Right forelimb (tissue), 1 donor: ENCODE data around the gene SPATA25.
"Not testable (repeated sequence)": the region's sequence is repeated elsewhere in the genome, so short reads cannot be mapped to it uniquely, and the experiment has no call there.

Experiments used
- DNase-seq: peaks from one replicate; pipeline ENCODE4 v3.0.0-alpha.2; 2018

SPATA25 gene

GRCh38 chr20:45892049-45892825 lies 4.8 kb upstream of the SPATA25 start:
- no peak for DNase-seq

- peak; percentile 96 for DNase-seq
These were observed 3.9 kb upstream of the SPATA25 start, which contains the start of the genes CTSA and NEURL2 for GRCh38 chr20:45890985-45891983. TSS of gene CTSA (plus strand) at chr20:45891335. CDS start at chr20:45891569, 234 bp downstream. TSS of gene NEURL2 (minus strand) at chr20:45891208. CDS start at chr20:45890991, 217 bp downstream.

- peak; percentile 87 for DNase-seq
These were observed 2.9 kb upstream of the SPATA25 start for GRCh38 chr20:45890077-45890984.

- no peak for DNase-seq
These were observed 1.3 kb upstream of the SPATA25 start for GRCh38 chr20:45888681-45889080.

GRCh38 chr20:45886590-45887345 lies 654 bp downstream of the SPATA25 start:
- DNase-seq = no peak

- no peak for DNase-seq
These were observed 4.3 kb downstream of the SPATA25 start for GRCh38 chr20:45883100-45883469.

GRCh38 chr20:45882469-45883099 lies 4.8 kb downstream of the SPATA25 start:
- no peak for DNase-seq

- DNase-seq = peak; percentile 100
These were observed 6.2 kb downstream of the SPATA25 start, which contains the start of gene ZSWIM1 for GRCh38 chr20:45880988-45881788. TSS of gene ZSWIM1 (plus strand) at chr20:45881227. CDS start at chr20:45882593, 1,366 bp downstream.

- DNase-seq = no peak
These were observed 9.2 kb downstream of the SPATA25 start for GRCh38 chr20:45878076-45878761.

GRCh38 chr20:45874576-45874975 lies 12.8 kb downstream of the SPATA25 start:
- DNase-seq = no peak

GRCh38 chr20:45874104-45874481 lies 13.3 kb downstream of the SPATA25 start:
- not testable (repeated sequence) for DNase-seq

- no peak for DNase-seq
These were observed 13.9 kb downstream of the SPATA25 start for GRCh38 chr20:45873409-45874103.

- no peak for DNase-seq
These were observed 14.8 kb downstream of the SPATA25 start for GRCh38 chr20:45872626-45873025.

- DNase-seq = no peak
These were observed 19.6 kb downstream of the SPATA25 start for GRCh38 chr20:45867819-45868176.

GRCh38 chr20:45867136-45867818 lies 20.1 kb downstream of the SPATA25 start:
- no peak for DNase-seq

GRCh38 chr20:45866454-45866853 lies 21.0 kb downstream of the SPATA25 start:
- no peak for DNase-seq

- no peak for DNase-seq
These were observed 23.6 kb downstream of the SPATA25 start for GRCh38 chr20:45863543-45864470.
